Motor neuron (in vitro differentiated cells): Measurements from ENCODE around the gene FAM78A. TPM values are rescaled to one million over a fixed set of nuclear protein-coding genes. Genes with fewer than 3 reads are reported as not detected.
"Not testable (repeated sequence)": the region's sequence is repeated elsewhere in the genome, so short reads cannot be mapped to it uniquely, and the experiment has no call there.

Experiments
- ATAC-seq, 8 experiments: fragments of 200-7000 bp; cut with Tn5 transposase; replicated peaks in 6 of 8; 2 replicates each; pipeline ENCODE4 v1.8.0; 2021; ENCODE audit warnings: mild to moderate bottlenecking in 8 of 8, moderate library complexity in 8 of 8
- H3K27ac ChIP-seq, 2 donors: fragments of 250-450 bp; sonication (Bioruptor Pico); 2 replicates each; pipeline ENCODE4 v1.9.0; 2021; ENCODE audit warnings: antibody characterized with exemption in 2 of 2, mild to moderate bottlenecking in 2 of 2, moderate library complexity in 1 of 2
- H3K4me1 ChIP-seq, 2 donors: fragments of 250-450 bp; sonication (Bioruptor Pico); replicated peaks in 1 of 2; 2 replicates each; pipeline ENCODE4 v1.6.1; 2021; ENCODE audit warnings: antibody characterized with exemption in 2 of 2, mild to moderate bottlenecking in 2 of 2, moderate library complexity in 1 of 2
- H3K4me3 ChIP-seq, 5 donors: fragments of 250-450 bp; sonication (Bioruptor Pico); 2 replicates each; pipeline ENCODE4 v1.9.0; 2021; ENCODE audit warnings: antibody characterized with exemption in 5 of 5, mild to moderate bottlenecking in 5 of 5, moderate library complexity in 4 of 5
- WGBS, 10 experiments: fragments of 450-650 bp; shearing (Covaris generic); methylation state at CpG; one replicate each; pipeline ENCODE4 v1.0.0; 2022; 5-methylcytosine and 5-hydroxymethylcytosine counted together
- in situ Hi-C, 9 experiments: fragments of 400-800 bp; cut with MboI; loops; one replicate each; pipeline ENCODE4 v1.15.0; 2021; ENCODE audit warnings: low sequenced_read_pairs in 9 of 9, low pct_unique_long_range_greater_than_20kb in 2 of 9; ENCODE audit not compliant: unreplicated experiment in 9 of 9
- total RNA-seq, 8 experiments: library from RNA; unstranded; fragments of 300-600 nt; gene quantifications; 2 replicates each; pipeline versions ENCODE4 v1.2.3 to v1.2.4, GENCODE V29; 2022

Gene FAM78A
- total RNA-seq, 8 experiments from 2014 or later, result 0.50 to 1.5 (median 0.88) TPM

DNA sequence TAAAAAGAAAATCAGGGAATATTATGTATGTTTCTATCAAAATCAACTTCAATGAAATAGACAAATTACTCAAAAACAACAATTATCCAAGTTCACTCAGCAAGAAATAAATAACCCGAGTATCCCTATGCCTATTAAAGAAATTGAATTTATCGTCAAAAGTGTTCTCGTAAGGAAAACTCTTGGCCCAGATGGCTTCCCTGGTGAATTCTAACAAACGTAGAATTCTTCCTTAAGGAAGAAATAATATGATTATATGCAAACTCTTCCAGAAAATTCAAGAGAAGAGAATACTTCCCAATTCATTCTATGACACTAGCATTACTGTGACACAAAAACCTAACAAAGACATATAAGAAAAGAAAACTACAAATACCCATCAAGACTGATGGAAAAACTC is 29.7 kb downstream of the FAM78A start:
- Histone ChIP-seq H3K4me3 (no peak overlapping the region), H3K4me1 (no peaks in the 10 kb centered on the region), H3K27ac (no peak overlapping the region)
- ATAC-seq, result no peak
- 65 to 92% (median 77%) methylated on average over 1 to 4 of the region's 4 CpGs for WGBS, 10 experiments
- in situ Hi-C loops, result no loop called here

DNA sequence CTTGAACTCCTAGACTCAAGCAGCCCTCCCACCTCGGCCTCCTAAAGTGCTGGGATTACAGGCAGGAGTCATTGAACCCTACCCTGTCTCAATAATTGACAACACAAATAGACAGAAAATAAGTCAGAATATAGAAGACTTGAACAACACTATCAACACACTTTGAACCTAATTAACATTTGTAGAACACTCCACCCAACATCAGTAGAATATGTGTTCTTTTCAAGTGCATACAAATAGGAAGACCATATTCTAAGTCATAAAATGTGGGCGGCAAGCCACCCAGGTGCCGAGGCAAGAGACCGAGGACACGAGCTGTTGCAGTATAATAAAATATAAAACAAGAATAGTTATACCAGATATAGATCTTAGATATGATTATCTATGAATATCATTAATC is 32.0 kb downstream of the FAM78A start:
- WGBS, 10 experiments, result 58 to 100% (median 85%) methylated on average over 1 to 5 of the region's 5 CpGs; no CpG with 5 or more reads in 1 of the 10 experiments
- peak in 2 of 8 experiments; percentile 49 to 80 for ATAC-seq
- H3K27ac ChIP-seq, H3K4me3 ChIP-seq, in situ Hi-C loops: not testable (repeated sequence)
- peaks cover 3 to 12% of the 10 kb centered on the region in 2 donors for H3K4me1 ChIP-seq

DNA sequence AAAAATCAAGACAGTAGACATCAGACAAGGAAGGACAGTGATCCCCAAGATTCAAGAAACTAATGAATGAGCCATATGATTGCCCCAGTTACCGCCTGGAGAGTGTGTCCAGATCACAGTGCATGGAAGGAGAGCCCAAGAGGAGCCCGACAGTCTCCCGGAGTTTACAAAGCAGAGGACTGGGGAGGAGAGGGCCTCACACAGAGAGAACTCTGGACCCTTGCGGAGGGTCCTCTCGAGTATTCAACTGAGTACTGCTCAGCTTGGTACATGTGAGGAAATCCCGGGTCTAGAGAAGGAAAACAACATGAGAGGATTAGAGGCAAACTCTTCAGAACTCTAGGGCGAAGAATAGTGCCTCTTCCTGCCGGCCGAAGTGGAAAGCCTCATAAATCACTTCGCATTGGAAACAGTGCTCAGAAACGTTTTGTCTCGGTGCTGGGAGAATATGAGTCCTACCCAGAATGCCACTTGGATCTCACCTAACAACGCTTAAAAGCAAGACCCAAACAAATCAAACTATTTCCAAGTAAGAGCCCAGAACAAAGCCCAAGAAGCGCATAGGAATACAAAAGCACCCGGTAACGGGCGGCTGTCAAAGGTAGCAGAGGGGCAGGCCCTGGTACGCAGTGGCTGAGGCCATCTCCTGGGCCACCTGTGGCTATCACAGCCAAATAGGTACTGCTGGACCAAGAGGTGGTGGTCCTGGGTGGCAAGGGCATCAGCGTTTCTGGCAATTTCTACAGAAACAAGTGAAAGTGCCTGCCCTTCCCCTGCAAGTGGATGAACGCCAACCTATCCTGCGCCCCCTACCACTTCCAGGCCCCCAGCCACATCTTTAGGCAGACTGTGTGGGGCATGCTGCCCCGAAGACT is 36.0 kb downstream of the FAM78A start:
- Histone ChIP-seq H3K4me3 (no peak overlapping the region), H3K27ac (peak overlapping the region in 1 of 2 donors; percentile 43), H3K4me1 (peaks cover 20 to 29% of the 10 kb centered on the region in 2 donors)
- peak in 2 of 8 experiments; percentile 20 to 41 for ATAC-seq
- in situ Hi-C loops, result no loop called here
- 0 to 83% (median 71%) methylated on average over 1 to 14 of the region's 22 CpGs; no CpG with 5 or more reads in 1 of the 10 experiments for WGBS, 10 experiments

DNA sequence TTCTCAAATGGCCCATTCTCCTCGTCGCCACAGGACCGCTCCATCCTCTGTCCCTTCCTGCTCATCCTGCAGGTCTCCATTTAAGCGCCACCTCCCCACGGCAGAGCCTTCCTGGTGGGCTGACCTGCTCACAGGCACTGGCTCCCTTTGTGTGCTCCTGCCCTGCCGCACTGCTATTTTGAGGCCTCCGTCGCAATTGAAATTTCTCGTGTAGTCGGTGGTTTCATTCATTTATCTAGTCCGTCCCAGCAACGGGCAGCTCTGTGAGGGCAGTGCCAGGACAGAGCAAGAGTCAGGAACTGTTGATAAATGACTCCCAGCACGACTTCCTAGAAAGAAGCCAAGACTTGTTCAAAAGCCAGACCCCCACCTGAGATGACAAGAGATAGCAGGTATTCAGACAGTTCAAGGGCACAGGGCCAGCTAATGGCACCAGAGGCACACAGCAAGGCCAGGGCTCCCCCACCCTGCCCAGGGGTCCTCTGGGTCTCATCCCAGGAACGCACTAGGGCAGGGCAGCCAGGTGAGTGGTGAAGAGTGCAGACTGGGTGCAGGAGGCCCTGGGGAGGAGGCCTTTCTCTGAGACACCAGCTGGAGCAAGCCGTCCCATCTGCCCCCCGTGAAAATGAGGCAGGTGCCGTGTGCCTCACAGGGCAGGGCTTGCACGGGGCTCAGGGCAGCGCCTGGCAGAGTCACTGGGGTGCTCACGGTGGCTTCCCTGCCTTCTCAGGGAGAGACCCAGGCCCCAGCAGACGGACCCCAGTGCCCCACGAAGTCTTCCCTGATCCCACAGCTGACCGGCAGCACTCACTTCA is 36.9 kb downstream of the FAM78A start:
- peak overlapping the region in 1 of 2 donors; percentile 43 for H3K27ac ChIP-seq
- 80 to 100% (median 86%) methylated on average over 1 to 10 of the region's 23 CpGs; no CpG with 5 or more reads in 2 of the 10 experiments for WGBS, 10 experiments
- in situ Hi-C loops, result no loop called here
- H3K4me3 ChIP-seq, result no peak overlapping the region
- peak in 1 of 8 experiments; percentile 2 for ATAC-seq
- peaks cover 20 to 29% of the 10 kb centered on the region in 2 donors for H3K4me1 ChIP-seq

DNA sequence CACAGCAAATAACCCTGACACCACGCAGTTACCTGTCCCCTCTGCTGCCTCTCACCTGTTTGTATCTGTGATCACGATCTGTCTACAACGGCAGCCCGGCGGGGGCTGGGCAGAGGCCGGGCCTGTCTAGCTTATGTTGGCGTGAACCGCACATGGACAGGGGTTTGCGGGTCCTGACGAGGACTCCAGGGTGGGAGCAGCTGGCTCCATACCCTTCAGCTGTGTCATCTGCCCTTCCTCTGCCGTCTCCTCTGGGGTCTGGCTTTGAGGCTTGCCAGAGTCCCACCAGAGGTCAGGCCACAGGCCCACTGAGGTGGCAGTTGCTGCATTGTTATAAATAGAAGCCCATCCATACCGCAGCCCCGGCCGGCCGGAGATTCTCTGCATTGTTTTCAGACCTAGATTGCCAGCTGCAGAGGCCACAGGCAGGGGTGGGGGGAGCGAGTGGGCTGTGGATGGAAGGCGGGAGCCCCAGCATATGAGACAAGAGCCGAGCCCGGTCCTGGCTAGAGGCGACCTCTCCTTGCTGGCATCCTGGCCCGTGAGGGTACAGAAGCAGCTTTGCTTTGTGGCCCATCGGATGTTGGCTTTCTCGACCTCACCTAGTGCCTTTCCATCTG is 37.8 kb downstream of the FAM78A start:
- ATAC-seq, result peak in 6 of 8 experiments; percentile 29 to 79 (median 76)
- 0 to 60% (median 43%) methylated on average over 1 to 7 of the region's 23 CpGs; no CpG with 5 or more reads in 5 of the 10 experiments for WGBS, 10 experiments
- peaks cover 20 to 29% of the 10 kb centered on the region in 2 donors for H3K4me1 ChIP-seq
- H3K27ac ChIP-seq, result peak overlapping the region; percentile 30 to 43
- in situ Hi-C loops, result no loop called here
- H3K4me3 ChIP-seq, result no peak overlapping the region

DNA sequence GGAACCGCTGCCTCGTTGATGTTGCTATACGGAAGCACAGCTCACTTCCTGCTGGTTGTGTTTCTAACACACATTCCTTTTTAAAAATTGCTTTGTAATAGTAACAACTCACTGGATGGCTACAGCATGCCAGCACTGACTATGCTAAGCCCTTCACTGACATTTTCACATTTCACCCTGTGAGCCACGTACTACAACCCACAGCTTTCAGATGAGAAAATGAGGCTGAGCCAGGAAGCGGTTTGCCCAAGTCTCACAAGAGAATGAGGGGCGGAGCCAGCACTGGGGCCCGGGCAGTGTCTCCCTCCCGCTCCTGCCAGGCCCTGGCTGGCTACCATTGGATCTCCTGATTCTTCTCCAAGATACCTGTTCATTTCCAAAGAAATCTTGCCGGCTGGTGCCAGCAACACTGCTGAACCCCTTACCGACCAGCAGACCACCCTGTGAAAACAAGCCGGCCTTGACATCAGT is 38.3 kb downstream of the FAM78A start:
- in situ Hi-C loops, result no loop called here
- H3K27ac ChIP-seq, result peak overlapping the region; percentile 30 to 43
- 19 to 86% (median 53%) methylated on average over 2 to 10 of the region's 11 CpGs for WGBS, 10 experiments
- no peak overlapping the region for H3K4me3 ChIP-seq
- peaks cover 20 to 29% of the 10 kb centered on the region in 2 donors for H3K4me1 ChIP-seq
- ATAC-seq, result peak; percentile 52 to 93 (median 64)

DNA sequence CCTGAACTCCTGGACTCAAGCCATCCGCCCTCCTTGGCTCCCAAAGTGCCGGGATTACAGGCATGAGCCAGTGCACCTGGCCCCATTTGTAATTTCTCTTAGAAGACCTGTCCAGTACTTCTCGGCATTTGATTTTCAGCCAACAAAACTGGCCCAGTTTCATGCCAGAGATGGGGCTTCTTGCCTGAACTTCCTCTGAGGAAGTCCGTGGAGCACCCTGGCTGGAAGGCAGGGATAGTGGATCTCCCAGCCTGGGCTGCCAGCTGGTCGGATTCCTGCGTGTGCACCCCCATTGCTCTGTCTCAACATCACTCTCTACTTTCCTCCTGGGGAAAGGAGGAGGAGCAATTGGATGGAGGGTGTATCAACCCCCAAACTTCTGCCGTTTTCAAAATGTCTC is 39.0 kb downstream of the FAM78A start:
- Histone ChIP-seq H3K27ac (peak overlapping the region in 1 of 2 donors; percentile 43), H3K4me3 (no peak overlapping the region), H3K4me1 (peaks cover 20 to 29% of the 10 kb centered on the region in 2 donors)
- ATAC-seq, result no peak
- 52 to 100% (median 94%) methylated on average over 1 to 4 of the region's 7 CpGs; no CpG with 5 or more reads in 2 of the 10 experiments for whole genome bisulfite sequencing, 10 experiments
- in situ Hi-C loops, result no loop called here

DNA sequence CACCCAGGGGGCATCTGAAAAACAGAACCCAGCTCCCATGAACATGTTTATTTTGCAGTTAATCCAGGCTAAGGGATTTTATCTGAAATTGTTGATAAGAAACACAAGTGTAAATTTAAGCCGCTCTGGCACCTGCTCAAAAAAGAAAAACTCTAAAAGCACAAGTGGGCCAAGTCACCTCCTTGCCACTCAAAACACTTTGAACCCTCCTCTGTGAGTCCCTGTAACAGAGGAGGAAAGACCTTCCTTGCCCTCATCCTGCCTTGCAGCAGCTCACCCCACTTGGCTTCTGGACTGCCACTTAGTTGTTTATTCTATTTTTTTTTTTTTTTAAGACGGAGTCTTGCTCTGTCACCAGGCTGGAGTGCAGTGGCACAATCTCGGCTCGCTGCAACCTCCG is 39.5 kb downstream of the FAM78A start:
- Histone ChIP-seq H3K4me1 (peaks cover 20 to 29% of the 10 kb centered on the region in 2 donors), H3K4me3 (no peak overlapping the region), H3K27ac (no peak overlapping the region)
- in situ Hi-C loops, result no loop called here
- WGBS, 10 experiments, result 100% methylated on average over 1 to 2 of the region's 5 CpGs; no CpG with 5 or more reads in 4 of the 10 experiments
- ATAC-seq, result no peak

DNA sequence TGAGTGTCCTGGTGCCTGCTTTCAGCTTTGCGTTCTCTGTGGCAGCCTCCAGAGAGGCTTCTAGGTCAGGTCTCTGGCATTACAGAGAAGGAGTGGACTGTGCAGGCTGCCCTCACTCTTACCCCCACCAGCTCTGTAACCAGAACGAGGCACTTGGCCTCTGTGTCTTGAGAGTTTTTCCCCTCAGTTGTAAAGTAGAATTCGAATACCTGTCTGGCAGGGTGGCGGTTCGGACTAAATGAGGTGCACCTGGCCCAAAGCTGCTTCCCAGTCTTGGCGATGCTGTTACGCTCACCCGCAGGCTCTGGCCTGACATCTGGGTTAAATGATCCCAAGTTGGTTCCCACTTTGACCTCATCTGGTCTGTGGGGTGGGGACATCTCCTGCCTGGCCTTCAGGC is 40.1 kb downstream of the FAM78A start:
- Histone ChIP-seq H3K4me3 (no peak overlapping the region), H3K4me1 (peaks cover 20 to 29% of the 10 kb centered on the region in 2 donors), H3K27ac (peak overlapping the region in 1 of 2 donors; percentile 22)
- WGBS, 10 experiments, result 53 to 100% (median 81%) methylated on average over 3 to 5 of the region's 8 CpGs; no CpG with 5 or more reads in 6 of the 10 experiments
- in situ Hi-C loops, result no loop called here
- no peak for ATAC-seq

DNA sequence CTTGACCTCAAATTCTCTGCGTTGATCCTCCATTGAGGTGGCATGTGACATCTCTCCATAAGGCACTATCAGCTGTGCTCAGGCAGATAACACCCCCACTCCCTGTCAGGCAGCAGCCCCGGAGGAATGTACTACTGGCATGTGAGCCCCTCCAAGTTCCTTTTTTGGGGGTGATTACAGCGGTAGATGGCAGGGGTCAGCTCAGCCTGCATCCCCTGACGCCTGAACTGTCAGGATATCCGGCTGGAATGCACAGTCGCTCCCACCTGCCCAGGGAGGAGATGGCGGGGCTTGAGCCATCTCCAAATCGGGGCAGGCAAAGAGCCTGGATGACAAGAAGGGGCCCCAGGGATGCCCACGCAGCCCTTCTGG is 40.8 kb downstream of the FAM78A start:
- no peak for ATAC-seq
- in situ Hi-C loops, result no loop called here
- peak overlapping the region in 1 of 2 donors; percentile 31 for H3K27ac ChIP-seq
- H3K4me3 ChIP-seq, result no peak overlapping the region
- WGBS, 10 experiments, result 40 to 100% (median 85%) methylated on average over 1 to 5 of the region's 9 CpGs; no CpG with 5 or more reads in 4 of the 10 experiments
- H3K4me1 ChIP-seq, result peaks cover 20 to 28% of the 10 kb centered on the region in 2 donors

DNA sequence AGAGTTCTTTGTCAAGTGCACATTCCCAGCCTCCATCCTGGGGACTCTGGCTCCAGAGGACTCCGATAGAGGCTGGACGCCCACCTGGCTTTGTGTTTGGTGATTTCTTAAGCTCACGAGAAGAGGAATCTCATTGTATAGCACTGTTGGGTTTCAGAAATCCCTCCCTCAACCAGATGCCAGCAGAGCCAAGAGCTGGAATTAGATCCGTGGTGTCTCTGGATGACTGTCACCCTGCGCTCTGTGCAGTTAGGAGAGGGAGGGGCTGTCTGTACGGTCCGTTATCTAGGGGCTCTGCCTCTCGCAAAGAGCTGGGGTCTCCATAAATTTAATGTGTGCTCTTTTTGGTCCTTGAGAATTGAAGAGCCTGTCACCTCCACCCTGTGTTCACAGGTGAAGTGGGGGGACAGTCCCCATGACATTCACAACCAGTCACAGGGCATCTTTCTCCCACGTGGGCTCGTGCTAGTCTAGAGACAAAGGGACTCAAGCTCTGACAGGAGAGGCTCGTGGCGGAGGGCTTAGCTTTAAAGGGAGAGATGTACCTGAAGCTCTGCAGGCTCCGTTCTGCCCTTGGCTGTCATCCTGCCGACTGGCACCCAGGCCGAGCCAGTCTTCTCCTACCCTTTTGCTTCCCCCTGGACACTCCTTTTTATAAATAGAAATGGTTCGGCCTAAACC is 41.4 kb downstream of the FAM78A start:
- no peak overlapping the region for H3K4me3 ChIP-seq
- H3K27ac ChIP-seq, result peak overlapping the region in 1 of 2 donors; percentile 31
- WGBS, 10 experiments, result 80 to 100% (median 91%) methylated on average over 1 to 7 of the region's 16 CpGs; no CpG with 5 or more reads in 2 of the 10 experiments
- ATAC-seq, result no peak
- H3K4me1 ChIP-seq, result peaks cover 18 to 23% of the 10 kb centered on the region in 2 donors
- in situ Hi-C loops, result no loop called here

DNA sequence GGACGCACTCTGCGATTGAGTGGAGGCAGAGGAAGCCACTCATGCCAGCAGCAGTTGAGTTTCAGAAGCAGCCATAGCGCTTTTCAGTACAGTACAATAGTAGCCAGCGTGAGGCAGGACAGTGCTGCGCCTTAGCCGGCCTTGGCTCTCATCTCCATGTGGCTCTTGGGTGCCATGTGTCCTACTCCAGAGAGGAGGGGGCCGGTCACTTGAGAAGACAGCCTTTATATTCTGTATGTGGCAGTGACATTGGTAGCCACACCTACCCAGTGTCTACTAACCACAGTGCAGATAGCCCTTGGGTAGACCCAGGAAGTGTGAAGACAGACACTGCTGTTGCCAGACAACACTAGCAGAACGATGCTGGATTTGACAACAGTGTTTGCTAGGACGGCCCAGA is 42.3 kb downstream of the FAM78A start:
- Histone ChIP-seq H3K4me1 (peaks cover 14% of the 10 kb centered on the region in 2 donors), H3K27ac (peak overlapping the region in 1 of 2 donors; percentile 27)
- 47 to 100% (median 89%) methylated on average over 1 to 5 of the region's 9 CpGs; no CpG with 5 or more reads in 1 of the 10 experiments for WGBS, 10 experiments

More for the DNA sequence above, 42.3 kb downstream of the FAM78A start:
- no peak overlapping the region for H3K4me3 ChIP-seq
- peak in 2 of 8 experiments; percentile 9 to 23 for ATAC-seq
- in situ Hi-C loops, result no loop called here
